T-helper 2 cell treated with Interferon-gamma antibody and Interleukin-4, amounts not matched to agents 5 μg/mL and 100 μg/mL, for 36 hours (primary cell): Measurements from ENCODE around the gene CAGE1.

Experiments used
- DNase-seq: peaks from one replicate; pipeline ENCODE4 v3.0.0; 2021; ENCODE audit warnings: low spot score
- H3K27ac Mint-ChIP-seq: one replicate; pipeline ENCODE4 v1.8.0; 2021; ENCODE audit warnings: mild to moderate bottlenecking, mixed read lengths
- H3K27me3 Mint-ChIP-seq: one replicate; pipeline ENCODE4 v1.8.0; 2021; ENCODE audit warnings: low read depth, mixed read lengths
- H3K36me3 Mint-ChIP-seq: one replicate; pipeline ENCODE4 v1.8.0; 2021; ENCODE audit warnings: low read depth, mixed read lengths
- H3K4me1 Mint-ChIP-seq: one replicate; pipeline ENCODE4 v1.8.0; 2021; ENCODE audit warnings: low read depth, mixed read lengths
- H3K4me3 Mint-ChIP-seq: one replicate; pipeline ENCODE4 v1.8.0; 2022; ENCODE audit warnings: mild to moderate bottlenecking, moderate library complexity, mixed read lengths
- H3K9me3 Mint-ChIP-seq: one replicate; pipeline ENCODE4 v1.8.0; 2021; ENCODE audit warnings: mixed read lengths

CAGE1 gene

DNA sequence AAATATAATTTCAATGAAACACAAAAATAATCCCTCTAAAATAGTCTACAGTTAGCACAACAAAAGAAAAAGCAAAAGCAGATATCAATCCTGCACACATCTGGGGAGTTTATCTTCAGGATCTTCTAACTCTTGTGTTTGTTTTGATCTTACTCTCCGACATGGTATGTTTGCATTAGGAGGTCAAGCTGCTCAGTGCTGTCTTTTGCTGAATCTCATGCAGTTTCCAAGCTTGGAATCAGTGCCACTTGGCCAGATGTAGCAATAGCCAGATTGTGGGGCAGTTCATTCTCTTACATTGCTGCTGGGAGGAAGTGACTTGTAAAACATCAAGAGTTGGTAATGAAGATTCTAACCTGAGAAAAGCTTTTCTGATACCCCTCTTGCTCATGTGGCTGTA is 29.5 kb upstream of the CAGE1 start:
- H3K4me3 Mint-ChIP-seq: no peak overlapping the region
- H3K4me1 Mint-ChIP-seq: peaks cover 6% of the 10 kb centered on the region
- no peaks in the 10 kb centered on the region for H3K9me3 Mint-ChIP-seq
- no peak for DNase-seq
- no peaks in the 10 kb centered on the region for H3K27me3 Mint-ChIP-seq
- H3K27ac Mint-ChIP-seq: no peak overlapping the region
- peaks cover 32% of the 10 kb centered on the region for H3K36me3 Mint-ChIP-seq

DNA sequence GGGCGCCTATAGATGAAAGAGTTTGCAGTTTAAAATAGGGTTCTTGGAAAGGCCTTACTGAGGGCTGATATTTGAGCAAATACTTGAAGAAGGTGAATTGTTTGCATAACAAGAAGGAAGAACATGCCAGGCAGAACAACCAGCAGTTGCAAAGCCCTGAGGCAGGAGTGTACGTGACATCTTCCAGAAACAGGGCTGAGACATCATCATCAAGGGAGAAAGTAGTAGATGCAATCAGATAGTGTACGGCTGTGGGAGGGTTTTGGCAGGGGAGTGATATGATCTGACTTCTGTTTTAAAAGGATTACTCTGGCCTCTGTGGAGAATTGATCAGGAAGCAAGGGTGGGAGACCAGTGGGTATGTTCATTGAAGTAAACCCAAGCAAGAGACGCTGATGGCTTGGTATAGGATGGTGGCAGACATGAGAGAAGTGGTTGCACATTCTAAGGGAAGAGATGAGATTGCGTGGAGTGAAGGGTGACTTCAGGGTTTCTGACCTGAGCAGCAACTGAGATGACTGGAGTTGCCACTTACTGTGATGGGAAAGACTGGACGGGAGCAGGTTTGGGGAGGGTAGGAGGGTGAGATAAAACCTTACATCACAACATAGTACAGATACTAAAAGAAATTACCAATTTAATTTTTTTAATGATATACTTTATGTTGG is 28.8 kb upstream of the CAGE1 start:
- no peak for DNase-seq
- no peak overlapping the region for H3K4me3 Mint-ChIP-seq
- H3K9me3 Mint-ChIP-seq: no peaks in the 10 kb centered on the region
- peak overlapping the region; percentile 47 for H3K27ac Mint-ChIP-seq
- H3K36me3 Mint-ChIP-seq: peaks cover 36% of the 10 kb centered on the region
- peaks cover 6% of the 10 kb centered on the region for H3K4me1 Mint-ChIP-seq
- H3K27me3 Mint-ChIP-seq: no peaks in the 10 kb centered on the region

DNA sequence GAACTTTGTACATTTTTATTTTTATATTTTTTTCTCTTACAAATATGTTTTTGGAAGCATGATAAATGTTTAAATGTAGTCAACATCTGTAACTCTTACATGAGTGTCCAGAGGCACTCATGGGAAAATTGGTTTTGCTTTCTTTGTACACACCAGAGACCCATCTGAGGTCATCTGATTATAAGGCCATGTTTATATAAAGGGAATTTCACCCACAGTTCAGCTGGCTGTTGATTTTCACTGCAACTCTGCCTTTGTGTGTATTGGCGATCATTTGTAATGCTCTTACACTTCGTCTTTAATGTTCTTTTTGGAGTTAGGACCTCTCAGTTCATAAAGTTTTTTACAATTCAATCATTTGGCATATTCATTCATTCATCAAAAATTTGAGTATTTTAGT is 28.1 kb upstream of the CAGE1 start:
- Mint-ChIP-seq H3K4me1 (peaks cover 6% of the 10 kb centered on the region), H3K36me3 (peaks cover 41% of the 10 kb centered on the region), H3K9me3 (no peaks in the 10 kb centered on the region), H3K27ac (no peak overlapping the region), H3K4me3 (no peak overlapping the region), H3K27me3 (no peaks in the 10 kb centered on the region)
- DNase-seq: no peak

DNA sequence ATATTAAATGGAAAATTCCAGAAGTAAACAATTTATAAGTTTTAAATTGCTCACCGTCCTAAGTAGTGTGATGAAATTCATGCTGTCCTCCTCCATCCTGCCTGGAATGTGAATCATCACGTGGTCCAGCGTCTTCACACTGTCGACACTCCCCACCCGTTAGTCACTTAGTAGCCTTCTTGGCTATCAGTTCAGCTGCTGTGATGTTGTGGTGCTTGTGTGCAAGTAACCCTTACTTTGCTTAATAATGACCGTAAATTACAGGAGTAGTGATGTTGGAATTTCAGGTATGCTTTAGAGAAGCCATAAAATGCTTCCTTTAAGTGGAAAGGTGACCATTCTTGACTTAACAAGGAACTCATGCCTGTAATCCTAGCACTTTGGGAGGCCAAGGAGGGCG is 25.3 kb upstream of the CAGE1 start:
- no peaks in the 10 kb centered on the region for H3K9me3 Mint-ChIP-seq
- peaks cover 56% of the 10 kb centered on the region for H3K36me3 Mint-ChIP-seq
- peaks cover 6% of the 10 kb centered on the region for H3K4me1 Mint-ChIP-seq
- H3K27ac Mint-ChIP-seq: no peak overlapping the region
- no peak for DNase-seq
- no peaks in the 10 kb centered on the region for H3K27me3 Mint-ChIP-seq
- no peak overlapping the region for H3K4me3 Mint-ChIP-seq

DNA sequence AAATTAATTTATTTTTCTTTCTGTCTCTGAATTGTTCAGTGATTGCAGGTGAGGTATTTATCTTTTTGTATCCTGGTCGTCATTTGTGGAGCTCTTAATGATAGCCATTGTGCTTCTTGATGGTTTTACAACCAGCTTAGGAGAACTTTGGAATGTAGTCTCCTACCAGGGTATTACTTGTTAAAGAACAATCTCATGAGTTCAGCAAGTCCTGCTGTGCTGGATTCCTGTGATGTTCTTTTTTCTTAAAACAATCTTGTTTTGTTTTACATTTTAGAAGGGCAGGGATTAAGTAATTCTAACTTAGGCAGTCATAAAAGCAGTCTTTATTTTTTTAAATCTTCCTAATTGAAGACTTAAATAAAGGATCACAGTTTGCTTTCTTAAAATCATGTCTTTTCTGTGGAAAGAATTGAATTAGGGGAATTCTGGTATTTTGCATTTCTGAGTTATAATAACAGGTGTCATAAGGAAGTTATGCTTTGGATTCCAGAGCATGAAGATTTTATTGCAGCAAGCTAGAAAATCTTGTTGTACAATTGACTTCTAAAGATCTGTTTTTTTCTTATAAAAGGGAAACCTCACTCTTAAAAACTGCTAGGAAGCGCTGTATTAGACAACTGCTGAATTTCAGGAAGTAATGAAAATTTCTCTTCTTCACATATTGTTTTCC is 23.7 kb upstream of the CAGE1 start:
- H3K9me3 Mint-ChIP-seq: no peaks in the 10 kb centered on the region
- no peak overlapping the region for H3K4me3 Mint-ChIP-seq
- no peak overlapping the region for H3K27ac Mint-ChIP-seq
- DNase-seq: no peak
- H3K27me3 Mint-ChIP-seq: no peaks in the 10 kb centered on the region
- peaks cover 3% of the 10 kb centered on the region for H3K4me1 Mint-ChIP-seq
- H3K36me3 Mint-ChIP-seq: peaks cover 56% of the 10 kb centered on the region

DNA sequence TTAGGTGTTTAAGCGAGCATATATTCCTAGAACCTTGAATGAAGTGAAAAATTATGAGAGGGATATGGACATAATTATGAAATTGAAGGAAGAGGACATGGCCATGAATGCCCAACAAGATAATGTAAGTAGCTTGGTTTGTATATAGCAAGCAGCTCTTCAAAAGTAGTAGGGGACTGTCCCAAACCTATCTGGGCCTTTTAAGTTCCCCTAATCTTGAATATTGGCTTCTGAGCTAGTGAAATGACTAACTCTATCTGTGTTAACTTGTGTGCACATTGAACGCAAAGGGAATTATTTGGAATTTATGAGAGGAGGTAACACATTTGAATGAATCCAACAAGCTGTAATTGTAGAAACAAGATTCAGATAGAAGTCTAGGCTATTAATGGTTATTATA is 21.8 kb upstream of the CAGE1 start:
- Mint-ChIP-seq H3K9me3 (no peaks in the 10 kb centered on the region), H3K36me3 (peaks cover 59% of the 10 kb centered on the region), H3K27ac (no peak overlapping the region), H3K27me3 (no peaks in the 10 kb centered on the region), H3K4me3 (no peak overlapping the region), H3K4me1 (no peaks in the 10 kb centered on the region)
- no peak for DNase-seq

DNA sequence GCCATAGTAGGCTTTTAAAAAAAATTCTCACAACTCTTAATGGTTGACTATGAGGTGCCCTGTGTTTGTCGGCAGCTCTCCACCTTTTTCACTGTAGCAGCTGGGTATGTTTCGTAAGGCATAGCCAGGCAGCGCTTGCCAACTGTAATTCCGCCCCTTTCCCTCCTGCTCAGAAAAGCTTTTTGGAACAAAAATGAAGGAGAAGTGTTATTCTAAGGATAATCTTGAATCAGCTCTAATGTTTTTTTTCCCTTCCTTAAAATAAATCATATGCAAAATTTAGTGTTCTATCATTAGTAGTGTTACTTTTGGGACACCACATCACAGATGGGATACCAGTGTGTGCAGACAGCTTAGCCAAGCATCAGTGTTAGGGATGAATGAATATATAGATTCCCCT is 21.3 kb upstream of the CAGE1 start:
- H3K27ac Mint-ChIP-seq: no peak overlapping the region
- H3K36me3 Mint-ChIP-seq: peaks cover 61% of the 10 kb centered on the region
- no peaks in the 10 kb centered on the region for H3K4me1 Mint-ChIP-seq
- DNase-seq: no peak
- H3K9me3 Mint-ChIP-seq: no peaks in the 10 kb centered on the region
- no peaks in the 10 kb centered on the region for H3K27me3 Mint-ChIP-seq
- H3K4me3 Mint-ChIP-seq: no peak overlapping the region

DNA sequence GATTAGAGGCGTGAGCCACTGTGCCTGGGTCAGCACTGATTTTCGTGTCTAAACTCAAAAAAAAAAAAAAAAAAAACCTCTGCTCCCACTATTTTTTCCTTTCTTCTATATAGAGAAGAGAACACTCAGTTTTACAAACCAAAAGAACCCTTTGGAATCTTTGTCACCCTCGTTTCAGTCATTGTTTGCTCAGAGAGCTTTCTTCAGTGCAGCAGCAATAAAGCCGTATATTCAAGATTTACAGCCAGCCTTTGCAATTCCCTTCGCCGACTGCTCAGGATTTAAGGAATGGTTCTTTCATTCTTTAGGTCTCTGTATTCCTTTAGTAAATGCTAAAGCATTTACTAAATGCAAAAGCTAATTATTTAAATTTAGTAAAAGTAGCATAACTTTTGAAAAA is 20.2 kb upstream of the CAGE1 start:
- no peak overlapping the region for H3K4me3 Mint-ChIP-seq
- no peaks in the 10 kb centered on the region for H3K9me3 Mint-ChIP-seq
- H3K27me3 Mint-ChIP-seq: no peaks in the 10 kb centered on the region
- H3K27ac Mint-ChIP-seq: no peak overlapping the region
- no peaks in the 10 kb centered on the region for H3K4me1 Mint-ChIP-seq
- H3K36me3 Mint-ChIP-seq: peaks cover 64% of the 10 kb centered on the region
- DNase-seq: no peak

DNA sequence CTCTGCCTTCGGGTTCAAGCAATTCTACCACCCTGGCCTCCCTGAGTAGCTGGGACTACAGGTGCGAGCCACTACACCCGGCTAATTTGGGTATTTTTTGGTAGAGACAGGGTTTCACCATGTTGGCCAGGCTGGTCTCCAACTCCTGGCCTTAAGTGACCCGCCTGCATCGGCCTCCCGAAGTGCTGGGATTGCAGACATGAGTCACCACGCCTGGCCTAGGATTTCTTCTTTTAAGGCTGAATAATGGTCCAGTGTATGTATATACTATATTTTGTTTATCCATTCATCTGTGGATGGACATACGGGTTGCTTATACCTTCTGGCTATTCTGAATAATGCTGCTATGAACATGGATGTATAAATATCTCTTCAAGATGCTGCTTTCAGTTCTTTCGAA is 17.2 kb upstream of the CAGE1 start:
- peaks cover 64% of the 10 kb centered on the region for H3K36me3 Mint-ChIP-seq
- H3K4me3 Mint-ChIP-seq: no peak overlapping the region
- no peak for DNase-seq
- H3K4me1 Mint-ChIP-seq: no peaks in the 10 kb centered on the region
- H3K9me3 Mint-ChIP-seq: no peaks in the 10 kb centered on the region
- no peaks in the 10 kb centered on the region for H3K27me3 Mint-ChIP-seq
- H3K27ac Mint-ChIP-seq: no peak overlapping the region

DNA sequence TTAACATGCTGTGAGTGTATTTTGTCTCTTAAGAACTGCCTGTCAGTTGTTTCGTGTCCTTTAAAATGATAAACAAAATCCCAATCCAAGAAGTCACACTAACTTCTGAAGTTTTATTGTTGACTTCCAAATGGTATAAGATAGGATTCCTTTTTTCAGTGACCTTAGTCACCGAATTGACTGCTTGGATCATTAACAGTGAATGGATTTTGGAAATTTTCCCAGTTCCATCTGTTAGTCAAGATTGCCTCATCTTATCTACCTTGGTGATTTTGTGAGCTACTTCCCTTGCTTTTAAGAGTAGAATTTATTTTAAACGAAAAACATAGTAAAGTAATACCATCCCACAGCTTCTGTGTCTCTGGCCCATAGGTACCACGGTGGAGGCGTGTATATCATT is 15.0 kb upstream of the CAGE1 start:
- H3K4me1 Mint-ChIP-seq: no peaks in the 10 kb centered on the region
- H3K27me3 Mint-ChIP-seq: no peaks in the 10 kb centered on the region
- DNase-seq: no peak
- H3K9me3 Mint-ChIP-seq: no peaks in the 10 kb centered on the region
- no peak overlapping the region for H3K4me3 Mint-ChIP-seq
- H3K36me3 Mint-ChIP-seq: peaks cover 66% of the 10 kb centered on the region
- no peak overlapping the region for H3K27ac Mint-ChIP-seq

DNA sequence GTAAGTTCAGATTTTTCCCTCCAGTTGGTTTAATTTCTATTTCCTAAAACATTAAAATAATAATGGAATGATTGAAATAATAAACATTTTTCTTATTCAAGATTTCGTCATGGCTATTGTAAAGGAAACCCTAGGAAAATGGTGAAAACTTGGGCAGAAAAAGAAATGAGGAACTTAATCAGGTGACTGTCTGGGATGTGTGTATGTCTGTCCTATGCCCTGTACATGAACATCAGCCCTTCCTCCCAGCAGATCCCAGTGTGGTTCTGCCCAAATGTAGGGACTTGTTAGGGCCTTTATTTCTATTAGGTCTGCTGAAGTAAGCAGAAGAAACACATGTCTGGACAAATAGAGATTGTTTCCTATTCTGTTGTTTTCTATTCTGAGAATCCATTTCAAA is 13.2 kb upstream of the CAGE1 start:
- H3K27me3 Mint-ChIP-seq: no peaks in the 10 kb centered on the region
- peaks cover 67% of the 10 kb centered on the region for H3K36me3 Mint-ChIP-seq
- H3K27ac Mint-ChIP-seq: no peak overlapping the region
- no peak for DNase-seq
- H3K4me3 Mint-ChIP-seq: no peak overlapping the region
- no peaks in the 10 kb centered on the region for H3K4me1 Mint-ChIP-seq
- no peaks in the 10 kb centered on the region for H3K9me3 Mint-ChIP-seq

DNA sequence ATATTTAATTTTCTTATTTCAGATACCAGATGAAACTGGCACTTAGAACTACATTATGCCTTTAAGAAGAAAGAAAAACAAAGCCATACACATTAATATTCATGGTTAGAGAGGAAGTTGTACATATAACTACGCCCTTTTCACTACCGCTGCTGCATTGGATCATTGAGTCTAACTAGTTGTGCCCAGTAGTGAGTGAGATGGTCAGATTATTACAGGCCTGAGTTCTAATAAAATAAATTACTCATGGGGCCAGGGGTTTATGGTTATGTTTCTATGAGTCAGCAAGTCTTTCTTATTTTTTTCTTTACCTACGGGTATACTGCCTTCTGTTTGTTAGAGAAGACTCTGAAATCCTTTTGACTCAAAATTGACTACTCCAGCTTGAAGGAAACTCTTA is 11.5 kb upstream of the CAGE1 start:
- no peak for DNase-seq
- H3K9me3 Mint-ChIP-seq: no peaks in the 10 kb centered on the region
- no peak overlapping the region for H3K4me3 Mint-ChIP-seq
- H3K27ac Mint-ChIP-seq: no peak overlapping the region
- no peaks in the 10 kb centered on the region for H3K27me3 Mint-ChIP-seq
- no peaks in the 10 kb centered on the region for H3K4me1 Mint-ChIP-seq
- peaks cover 59% of the 10 kb centered on the region for H3K36me3 Mint-ChIP-seq

DNA sequence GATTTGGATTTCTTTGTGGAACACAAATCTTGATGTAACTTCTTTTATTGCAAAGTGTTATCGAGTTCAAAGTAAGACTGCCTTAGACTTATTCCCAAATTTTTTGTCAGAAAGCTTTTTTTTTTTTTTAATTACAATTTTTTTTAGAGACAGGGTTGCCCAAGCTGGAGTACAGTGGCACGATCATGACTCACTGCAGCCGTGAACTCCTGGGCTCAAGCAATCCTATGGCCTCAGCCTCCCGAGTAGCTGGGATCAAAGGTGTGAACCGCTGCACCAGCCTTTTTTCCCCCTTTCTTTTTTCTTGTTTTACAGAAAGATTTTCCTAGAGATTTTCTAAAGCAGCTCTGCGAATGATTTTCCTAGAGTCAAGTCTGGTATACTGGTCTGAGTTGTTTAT is 2.9 kb upstream of the CAGE1 start:
- Mint-ChIP-seq H3K27me3 (no peaks in the 10 kb centered on the region), H3K36me3 (peaks cover 36% of the 10 kb centered on the region)

DNA sequence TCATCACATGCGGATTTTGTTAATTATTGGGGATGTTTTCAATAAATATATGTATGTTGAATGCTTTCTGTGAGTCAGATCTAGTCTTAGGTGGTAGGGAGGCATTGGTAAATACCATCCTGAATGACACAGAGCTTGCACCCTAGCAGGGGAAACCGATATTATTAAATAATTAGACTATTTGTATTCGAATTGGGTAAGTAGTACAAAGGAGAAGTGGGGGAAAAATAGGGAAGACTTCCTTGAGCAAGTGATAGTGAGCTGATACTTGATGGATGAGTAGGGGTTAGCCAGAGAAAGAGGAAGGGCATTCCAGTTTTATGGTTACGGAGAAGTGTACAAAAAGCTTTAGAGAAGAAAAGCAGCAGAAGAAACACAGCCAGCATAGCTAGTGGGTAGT is 1.6 kb upstream of the CAGE1 start:
- Mint-ChIP-seq H3K27me3 (no peaks in the 10 kb centered on the region), H3K9me3 (no peaks in the 10 kb centered on the region), H3K4me3 (peak overlapping the region; percentile 95), H3K4me1 (peaks cover 34% of the 10 kb centered on the region), H3K27ac (peak overlapping the region; percentile 94), H3K36me3 (peaks cover 34% of the 10 kb centered on the region)
- no peak for DNase-seq

More for the DNA sequence above, 2.9 kb upstream of the CAGE1 start:
- peak overlapping the region; percentile 95 for H3K4me3 Mint-ChIP-seq
- no peak overlapping the region for H3K27ac Mint-ChIP-seq
- H3K4me1 Mint-ChIP-seq: peaks cover 34% of the 10 kb centered on the region
- no peak for DNase-seq
- no peaks in the 10 kb centered on the region for H3K9me3 Mint-ChIP-seq
